Activated CD8-positive, alpha-beta memory T cell treated with anti-CD3 and anti-CD28 coated beads, Interleukin-2, amount 50 U/mL, for 48 hours (primary cell): ENCODE data around the gene DOK1.

Experiments used
- DNase-seq: peaks from one replicate; pipeline ENCODE4 v3.0.0-alpha.2; 2020

Gene DOK1

DNA sequence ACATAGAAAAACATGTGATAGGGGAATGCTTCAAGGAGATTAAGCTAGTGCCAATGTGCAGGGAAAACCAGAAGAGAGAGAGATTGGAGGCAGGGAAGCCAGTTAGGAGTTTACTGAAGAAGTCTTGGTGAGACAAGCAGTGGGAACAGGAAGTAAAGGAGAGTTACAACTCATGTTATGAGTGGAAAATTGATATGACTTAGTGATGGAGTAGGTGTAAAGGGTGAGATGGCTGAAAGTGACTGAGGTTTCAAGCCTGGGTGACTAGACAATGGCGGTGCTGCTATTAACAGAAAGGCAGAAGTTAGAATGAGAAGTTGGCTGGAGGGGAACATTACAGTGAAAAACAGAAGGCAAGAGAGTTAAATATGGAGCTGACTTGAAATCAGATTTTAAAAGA lies 16.5 kb downstream of the DOK1 start:
- DNase-seq = no peak

DNA sequence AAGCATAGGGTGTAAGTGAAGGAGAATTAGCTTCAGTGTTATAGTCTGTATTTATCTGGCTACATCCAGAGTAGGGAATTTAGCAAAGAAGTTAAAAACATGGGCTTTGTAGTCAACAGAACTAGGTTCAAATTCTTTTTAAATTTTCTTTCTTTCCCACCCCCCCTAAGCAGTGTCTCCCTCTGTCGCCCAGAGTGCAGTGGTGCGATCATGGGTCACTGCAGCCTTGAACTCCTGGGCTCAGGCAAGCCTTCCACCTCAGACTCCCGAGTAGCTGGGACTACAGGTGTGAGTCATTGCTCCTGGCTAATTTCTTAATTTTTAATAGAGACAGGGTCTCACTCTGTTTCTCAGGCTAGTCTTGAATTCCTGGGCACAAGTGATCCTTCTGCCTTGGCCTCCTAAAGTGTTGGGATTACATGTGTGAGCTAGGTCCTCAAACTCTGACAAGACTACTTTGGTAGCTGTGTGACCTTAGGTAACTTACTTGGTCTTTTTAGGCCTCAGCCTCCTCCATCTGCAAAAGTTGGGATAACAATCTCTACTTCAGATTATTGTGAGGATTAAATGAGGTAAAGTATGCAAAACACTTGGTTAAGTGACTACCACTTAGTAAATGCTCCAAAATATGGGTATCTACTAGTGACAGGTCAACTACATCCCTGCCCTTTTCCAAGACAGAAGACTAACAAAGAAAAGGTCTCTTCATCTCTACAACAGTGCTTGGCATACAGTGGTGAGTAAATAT lies 17.8 kb downstream of the DOK1 start:
- DNase-seq = no peak

DNA sequence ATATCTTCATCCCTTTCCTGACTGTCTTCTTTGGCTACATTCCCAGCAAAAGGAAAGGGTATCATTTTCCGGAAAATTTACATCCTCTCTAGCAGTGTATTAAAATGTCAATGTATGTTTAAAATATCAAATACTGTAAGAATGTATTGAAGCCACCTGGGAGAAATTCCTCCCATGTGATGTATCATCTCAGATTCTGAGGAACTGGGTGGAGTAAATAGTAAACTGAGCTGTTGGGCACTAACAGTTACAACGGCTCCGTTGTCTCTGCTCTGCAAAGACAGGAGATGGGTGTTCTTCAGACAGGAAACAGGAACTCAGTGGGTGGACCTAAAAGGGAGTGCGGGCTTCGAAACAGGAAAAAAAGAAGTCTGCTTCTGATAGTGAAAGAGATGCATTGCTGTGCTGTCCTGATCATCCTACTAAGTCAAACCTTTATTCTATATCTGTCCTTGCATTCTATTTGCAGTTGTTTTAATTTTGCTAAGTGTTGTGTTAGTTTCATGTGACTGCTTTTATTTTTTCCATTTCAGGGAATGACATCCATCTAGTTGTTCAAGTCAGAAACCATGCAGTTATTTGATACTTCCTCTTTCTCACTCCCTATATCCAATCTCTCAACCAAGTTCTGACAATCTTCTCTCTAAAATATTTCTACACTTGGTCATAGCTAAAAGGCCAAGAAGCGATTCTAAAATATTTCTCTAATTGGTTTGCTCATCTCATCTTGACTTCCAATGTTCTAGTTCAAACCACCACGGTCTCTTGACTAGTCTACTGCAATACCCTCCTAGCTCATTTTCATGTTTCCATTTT lies 19.4 kb downstream of the DOK1 start:
- no peak for DNase-seq

DNA sequence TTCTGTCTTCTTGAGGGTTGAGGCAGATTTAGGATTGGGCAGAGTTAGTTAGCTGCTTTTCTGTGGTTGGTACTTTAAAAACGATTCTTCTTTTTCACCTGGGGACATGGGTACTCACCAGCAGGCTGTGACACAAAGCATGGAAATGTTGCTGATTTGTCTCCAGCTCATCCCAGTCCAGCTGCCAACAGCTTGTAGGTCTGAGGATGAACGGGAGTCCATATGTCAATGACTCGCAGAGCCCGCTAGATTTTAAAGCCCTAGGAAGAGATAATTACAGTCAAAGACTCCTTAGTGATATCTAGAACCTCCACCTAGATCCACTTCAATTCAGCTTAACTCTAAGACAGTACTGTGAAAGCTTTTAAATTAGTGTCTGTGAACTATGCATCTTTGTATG lies 20.8 kb downstream of the DOK1 start:
- DNase-seq = no peak

DNA sequence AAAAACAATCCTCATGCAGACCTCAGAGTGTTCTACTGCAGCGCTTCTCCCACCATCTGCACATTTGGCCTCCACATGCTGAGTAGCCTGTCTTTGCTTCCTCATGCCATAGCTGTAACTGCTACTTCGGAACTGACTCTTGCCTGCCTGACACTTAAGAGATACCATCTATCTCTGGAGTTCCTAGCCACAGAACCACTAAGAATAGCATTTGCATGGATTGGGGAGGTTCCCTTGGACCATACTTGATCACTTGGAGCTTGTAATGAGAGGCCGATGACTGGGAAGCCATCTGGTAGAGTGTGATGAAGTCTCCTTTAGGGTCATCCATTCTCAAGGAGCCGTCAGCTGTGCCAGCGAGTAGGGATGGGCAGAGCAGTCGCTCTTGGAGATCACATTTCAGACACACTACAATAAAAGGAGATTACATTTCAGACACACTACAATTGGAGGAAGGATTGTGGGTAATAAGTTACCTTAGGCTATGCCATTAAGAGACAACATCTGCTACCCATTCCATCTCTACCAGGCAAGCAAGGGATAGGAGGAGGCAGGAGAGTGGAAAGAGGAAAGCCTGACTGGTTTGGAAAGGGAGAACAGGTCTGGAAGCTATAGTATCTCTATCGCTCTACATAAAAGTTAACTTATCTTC lies 21.8 kb downstream of the DOK1 start:
- no peak for DNase-seq

DNA sequence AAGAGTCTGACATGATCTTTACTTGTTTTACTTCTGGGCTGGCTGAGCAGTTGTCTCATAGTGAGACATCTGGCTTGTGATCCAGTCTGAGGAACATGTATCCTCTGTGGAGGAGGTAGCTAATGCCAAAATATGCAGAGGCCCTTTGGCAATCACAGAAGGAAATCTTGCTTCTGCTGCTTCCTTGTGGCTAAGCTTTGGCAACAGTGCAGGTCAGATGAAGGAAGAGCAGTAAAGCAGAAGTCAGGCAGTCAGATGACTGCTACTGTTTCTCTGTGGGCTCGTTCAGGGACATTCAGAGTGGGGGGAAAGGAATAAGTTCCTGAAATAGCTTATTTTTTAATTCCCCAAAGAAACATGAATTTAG lies 22.3 kb downstream of the DOK1 start:
- DNase-seq = no peak

DNA sequence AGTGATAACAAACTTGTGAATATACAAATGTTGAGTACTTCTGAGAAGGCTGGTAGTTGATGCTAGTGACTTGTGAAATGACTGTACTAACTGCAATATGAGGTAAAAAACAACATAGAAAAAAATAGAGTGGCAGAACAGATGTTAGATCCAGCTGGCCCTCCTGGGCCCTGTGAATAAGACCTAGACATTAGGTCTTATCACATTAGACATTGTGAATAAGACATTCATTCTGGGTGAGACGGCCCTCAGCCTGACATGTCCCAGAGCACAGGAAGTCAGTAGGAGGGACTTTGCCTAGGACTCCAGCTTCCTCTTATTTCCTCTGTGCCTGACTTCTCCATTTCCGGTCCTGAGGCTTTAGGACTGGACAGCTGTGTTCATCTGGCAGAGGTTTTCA lies 22.9 kb downstream of the DOK1 start:
- DNase-seq = no peak

DNA sequence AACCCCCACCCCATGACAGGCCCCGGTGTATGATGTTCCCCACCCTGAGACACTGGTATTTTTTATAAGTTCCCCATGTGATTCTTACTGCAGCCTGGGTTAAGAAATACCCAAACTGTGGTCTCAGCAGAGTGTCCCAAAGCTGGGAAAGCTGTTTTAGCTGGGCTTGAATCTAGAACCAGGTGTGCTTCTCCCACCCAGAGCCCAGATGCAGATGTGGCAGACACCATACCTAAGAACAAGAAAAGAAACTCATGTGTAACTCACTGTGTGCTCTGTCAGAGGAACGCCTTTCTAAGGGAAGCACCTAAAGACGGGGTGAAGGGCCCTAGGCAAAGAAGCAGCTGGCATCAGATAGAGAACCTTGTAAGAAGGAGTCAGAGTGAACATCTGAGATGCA lies 23.9 kb downstream of the DOK1 start:
- DNase-seq = no peak

DNA sequence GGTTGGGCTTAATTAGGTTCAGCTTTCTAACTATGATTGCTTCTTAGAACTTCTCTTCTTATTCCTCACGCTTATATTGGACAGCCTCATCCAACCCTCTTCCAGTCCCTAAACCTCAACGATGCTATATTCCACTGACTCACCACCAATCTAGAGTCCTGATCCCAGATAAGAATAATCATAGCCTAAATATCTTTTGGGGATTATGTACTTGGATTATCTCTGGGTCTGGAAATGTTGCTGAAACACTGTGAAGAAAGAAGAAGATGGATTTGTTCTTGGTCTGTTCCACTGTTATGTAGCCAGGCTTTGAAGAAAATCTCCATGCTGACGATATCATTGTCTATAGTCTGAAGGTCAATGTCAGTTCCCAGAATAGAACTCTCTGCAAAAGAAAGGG lies 26.9 kb downstream of the DOK1 start:
- no peak for DNase-seq

DNA sequence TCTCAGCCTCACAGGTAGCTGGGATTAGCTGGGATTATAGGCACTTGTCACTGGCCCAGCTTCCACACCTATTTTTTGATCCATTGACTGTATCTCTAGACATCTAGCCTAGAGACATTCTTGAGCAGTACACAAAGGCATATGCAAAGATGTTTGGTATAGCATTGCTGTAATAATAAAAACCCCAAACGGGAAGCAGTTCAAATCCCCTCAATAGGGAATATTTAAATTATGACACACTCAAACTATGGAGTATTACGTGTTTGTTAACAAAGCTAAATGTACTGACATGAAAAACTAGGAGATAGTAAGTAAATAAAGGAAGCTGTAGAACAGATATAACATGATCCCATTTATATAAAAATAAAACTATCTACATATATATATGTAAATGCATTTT lies 27.7 kb downstream of the DOK1 start:
- no peak for DNase-seq

DNA sequence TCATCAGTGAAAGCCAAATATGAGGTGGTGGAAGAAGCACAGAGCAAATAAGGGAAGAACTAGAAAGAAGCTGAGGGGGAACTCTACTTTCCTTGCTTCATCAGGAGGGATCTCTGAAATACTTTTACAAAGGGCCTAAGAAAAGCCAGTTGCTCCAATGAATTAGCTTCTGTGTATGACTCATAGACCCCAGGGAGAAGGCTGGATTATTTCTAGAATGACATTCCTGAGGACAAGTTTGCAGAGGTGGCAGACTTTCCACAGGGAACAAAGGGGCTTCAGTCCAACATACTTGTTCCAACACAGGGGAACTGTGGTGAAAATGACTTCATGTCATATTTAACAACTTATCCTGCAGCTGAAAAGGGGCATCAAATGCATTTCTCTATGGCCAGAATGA lies 29.0 kb downstream of the DOK1 start:
- DNase-seq = no peak

DNA sequence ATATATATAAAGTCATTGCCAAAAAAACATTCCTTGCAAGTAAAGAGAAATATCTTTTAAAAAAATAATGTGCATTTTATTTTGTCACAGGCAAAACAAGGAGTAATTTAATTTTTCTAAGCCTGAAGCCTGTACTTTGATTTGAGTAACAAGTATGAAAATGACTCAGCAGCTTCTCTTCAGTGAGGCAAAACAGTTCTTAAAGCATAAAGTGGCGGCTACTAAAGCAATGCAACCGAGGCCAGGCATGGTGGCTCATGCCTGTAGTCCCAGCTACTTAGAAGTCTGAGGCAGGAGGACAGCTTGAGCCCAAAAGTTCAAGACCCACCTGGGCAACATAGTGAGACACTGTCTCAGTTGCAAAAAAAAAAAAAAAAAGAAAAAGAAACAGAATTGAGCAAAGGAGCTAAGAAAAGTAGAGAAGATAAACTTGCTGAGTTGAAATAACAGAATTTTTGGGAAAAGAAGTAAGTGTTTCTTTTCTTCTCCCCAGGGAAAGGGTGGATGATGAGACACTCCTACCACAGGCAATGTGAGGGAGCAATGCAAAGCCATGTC lies 29.6 kb downstream of the DOK1 start:
- DNase-seq = no peak

DNA sequence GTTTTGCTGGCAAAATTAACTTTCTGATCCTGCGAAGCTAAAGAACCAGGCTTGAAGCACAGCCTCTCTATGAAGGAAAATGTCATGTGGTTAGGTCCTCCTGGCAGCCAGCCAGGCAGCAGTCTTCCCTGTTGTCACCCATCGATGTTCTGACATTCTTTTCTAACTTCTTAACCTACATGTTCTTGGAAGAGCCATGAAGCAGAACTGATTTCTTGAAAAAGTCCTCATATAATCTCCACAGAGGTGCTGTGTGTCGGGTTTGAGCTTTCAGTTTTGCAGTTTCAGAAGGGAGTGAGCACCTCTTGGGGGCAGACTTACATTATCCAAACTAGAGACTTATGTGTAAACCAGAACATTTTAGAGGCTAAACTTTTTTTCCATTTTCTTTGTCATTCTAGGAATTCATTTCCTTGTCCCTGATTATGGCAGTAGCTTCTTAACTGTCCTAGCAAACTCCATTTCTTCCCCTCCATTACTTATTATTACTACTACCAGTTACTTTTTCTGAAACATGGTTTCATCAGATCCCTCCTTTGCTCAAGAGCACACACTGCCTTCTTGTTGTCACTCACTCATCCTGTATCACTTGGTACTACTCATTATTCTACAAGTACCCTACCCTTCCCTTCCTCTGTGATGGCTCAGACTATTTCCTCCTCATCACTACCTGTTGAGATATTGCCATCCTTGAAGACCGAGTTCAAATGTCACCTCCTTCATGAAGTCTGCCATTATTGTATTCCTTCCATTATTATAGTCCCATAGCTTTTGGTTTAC lies 31.1 kb downstream of the DOK1 start:
- DNase-seq = no peak

DNA sequence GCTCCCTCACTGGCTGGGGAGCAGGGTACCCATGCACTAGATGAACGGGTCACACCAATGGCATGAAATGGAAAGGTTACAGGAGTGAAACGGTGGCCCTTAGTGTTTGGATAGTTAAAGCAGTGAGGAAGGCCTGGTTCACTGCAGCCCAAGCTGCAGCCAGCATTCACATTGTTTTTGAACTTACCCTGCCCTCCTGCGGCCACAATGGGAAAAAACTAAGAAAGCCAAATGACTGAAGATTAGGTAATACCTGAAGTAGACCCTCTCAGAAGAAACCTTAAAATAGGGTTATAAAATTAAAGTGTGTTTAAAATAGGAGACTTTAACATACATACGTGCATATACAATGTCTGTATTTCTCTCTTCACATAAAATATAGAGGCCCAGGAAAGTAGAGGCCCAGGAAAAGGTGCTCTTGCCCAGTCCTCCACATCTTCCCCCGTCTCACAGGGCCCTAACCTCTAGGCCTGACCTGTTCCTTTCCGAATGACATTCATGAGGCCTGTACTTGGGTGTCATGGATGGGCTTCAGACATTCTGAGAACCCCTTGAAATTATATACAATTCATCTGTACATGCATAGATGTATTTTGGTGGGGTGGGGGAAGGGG lies 33.3 kb downstream of the DOK1 start:
- DNase-seq = no peak

DNA sequence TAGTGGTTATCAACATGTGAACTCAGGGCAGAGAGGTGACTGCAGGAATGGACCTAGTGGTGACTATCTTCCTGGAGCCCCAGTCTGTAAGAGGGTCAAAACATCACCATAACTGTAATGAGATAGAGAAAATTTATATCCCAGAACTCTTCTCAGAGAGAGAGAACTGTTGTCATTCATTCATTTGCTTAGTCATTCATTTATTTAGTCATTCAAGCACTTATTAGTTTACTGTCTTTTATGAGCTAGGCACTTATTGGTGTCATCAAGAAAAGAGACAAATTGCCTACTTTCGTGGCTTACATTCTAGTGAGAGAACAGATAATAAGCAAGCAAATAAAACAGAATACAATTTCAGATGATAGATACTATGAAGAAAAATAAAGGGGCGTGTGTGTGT lies 34.1 kb downstream of the DOK1 start:
- DNase-seq = no peak

DNA sequence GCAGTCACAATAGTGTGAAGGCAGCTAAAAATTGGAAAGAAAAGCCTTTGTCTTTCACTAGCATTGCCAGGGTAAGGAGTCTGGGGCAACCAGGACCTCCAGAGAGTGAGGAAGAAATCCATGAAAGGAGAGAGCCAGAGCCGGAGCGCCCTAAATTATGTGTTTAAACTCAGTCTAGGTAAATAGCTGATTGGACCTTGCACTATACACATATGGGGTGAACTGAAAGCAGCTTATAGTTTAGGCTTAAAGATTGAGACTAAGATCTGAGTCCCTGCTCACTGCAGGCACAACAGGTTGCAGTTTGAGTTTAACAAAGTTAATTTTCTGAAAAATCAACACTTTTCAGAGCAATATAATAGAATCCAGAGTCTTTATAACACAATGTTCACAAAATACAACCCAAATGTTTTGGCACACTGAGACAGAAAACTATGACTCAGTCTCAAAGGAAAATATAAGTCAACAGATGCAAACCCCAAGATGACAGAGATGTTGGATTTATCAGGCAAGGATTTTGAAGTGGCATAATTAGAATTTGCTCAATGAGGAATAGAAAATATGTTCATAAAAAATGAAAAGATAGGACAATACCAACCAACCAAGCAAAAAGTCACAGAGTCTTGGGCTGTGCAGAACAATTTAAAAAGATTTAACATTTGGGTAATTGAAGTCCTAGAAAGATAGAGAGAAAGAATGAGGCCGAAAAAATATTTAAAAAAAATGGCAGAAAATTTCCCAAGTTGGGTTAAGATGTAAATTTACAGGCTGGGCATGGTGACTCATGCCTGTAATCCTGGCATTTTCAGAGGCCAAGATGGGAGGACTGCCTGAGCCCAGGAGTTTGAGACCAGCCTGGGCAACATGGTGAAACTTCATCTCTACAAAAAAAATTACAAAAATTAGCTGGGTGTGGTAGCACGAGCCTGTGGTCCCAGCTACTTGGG lies 39.6 kb downstream of the DOK1 start:
- DNase-seq = no peak

DNA sequence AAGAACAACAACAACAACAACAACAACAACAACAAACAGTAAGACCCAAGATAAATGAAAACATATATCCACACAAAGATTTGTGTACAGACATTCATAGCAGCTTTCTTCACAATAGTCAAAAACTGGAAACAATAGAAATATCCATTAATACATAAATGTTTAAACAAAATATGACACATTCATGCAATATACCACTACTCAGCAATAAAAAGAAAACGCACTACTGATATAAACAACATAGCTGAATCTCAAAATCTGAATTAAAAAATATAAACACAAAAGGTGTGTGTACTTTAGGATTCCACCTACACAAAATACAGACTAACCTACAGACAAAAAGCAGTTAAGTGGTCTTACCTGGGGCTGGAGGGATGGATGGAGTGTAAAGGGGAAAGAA lies 42.1 kb downstream of the DOK1 start:
- no peak for DNase-seq

DNA sequence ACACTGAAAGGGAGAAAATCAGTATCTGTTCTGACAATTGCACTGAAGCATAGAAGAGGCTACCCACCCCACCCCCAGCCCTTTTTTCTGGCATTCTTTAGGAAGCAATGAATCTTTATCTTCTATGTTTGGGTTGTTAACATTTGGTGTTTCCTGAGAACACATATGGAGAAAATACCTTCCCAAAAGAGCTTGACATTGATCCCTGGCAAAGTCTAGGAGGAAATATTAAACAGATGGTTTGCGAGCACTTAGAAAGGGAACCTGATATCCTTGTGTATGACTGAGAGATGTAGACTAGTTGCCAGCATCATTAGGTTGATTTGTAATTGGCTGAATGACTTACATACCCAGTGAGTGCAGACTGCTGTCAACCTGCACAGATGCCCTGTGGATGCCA lies 42.9 kb downstream of the DOK1 start:
- DNase-seq = no peak

DNA sequence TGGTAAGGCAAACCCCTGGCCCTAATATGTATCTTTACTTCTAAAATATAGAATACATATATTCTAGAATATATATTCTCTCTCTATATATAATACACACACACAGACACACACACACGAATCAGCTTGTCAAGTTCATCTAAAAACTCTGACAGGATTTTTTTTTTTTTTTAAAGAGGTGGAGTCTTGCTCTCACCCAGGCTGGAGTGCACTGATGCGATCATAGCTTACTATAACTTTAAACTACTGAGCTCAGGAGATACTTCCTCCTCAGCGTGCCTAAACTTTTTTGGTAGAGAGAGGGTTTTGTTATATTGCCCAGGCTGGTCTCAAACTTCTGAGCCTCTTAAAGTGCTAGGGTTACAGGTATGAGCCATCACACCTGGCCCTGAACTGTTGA lies 45.2 kb downstream of the DOK1 start:
- no peak for DNase-seq

DNA sequence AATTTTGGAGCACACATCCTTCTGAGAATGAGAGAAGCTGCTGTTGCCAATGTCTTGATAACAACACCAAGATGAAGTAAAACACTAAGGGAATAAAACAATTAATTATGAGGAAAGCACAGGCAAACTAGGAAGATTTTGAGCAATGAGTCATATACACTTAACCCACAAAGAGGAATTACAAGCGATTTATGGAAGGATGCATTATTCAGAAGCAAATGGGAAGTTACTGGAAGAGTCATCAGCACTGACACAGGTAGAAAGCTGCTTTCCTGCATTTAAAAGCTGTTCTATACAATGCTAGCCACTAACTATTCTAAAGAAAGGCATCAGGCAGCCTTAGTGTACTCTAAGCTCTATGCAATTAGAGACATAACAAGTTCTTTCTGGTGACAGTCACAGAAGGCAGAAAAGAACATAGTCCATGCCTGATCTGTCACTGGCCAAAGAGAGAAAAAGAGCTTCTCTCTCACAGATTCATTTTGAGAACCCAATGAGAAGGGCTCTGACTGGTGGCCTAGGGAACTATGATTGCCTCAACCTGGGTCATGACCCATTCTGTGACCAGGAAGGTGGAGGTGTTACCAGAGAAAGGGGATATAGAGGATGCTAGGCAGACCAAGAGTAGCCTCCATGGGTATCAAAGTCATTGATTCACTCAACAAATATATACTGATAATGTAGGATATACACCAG lies 48.2 kb downstream of the DOK1 start:
- DNase-seq = no peak
